Activated naive CD8-positive, alpha-beta T cell treated with anti-CD3 and anti-CD28 coated beads for 36 hours (primary cell): ENCODE measurements around the gene VIM. TPM values are rescaled to one million over a fixed set of nuclear protein-coding genes. Genes with fewer than 3 reads are reported as not detected.

ENCODE experiments used
- DNase-seq: peaks from one replicate; pipeline ENCODE4 v3.0.0; 2021
- H3K27ac Mint-ChIP-seq: one replicate; pipeline ENCODE4 v1.8.0; 2022; ENCODE audit warnings: mild to moderate bottlenecking, moderate library complexity, mixed read lengths
- H3K27me3 Mint-ChIP-seq: one replicate; pipeline ENCODE4 v1.8.0; 2022; ENCODE audit warnings: mild to moderate bottlenecking, mixed read lengths
- H3K36me3 Mint-ChIP-seq: one replicate; pipeline ENCODE4 v1.8.0; 2021; ENCODE audit warnings: mild to moderate bottlenecking, mixed read lengths
- H3K4me1 Mint-ChIP-seq: one replicate; pipeline ENCODE4 v1.8.0; 2021; ENCODE audit warnings: mixed read lengths
- H3K4me3 Mint-ChIP-seq: one replicate; pipeline ENCODE4 v1.8.0; 2022; ENCODE audit warnings: mild to moderate bottlenecking, moderate library complexity, mixed read lengths
- H3K9me3 Mint-ChIP-seq: one replicate; pipeline ENCODE4 v1.8.0; 2022; ENCODE audit warnings: mixed read lengths
- total RNA-seq, 2 experiments: library from RNA; stranded (reverse); gene quantifications; one replicate each; pipeline ENCODE4 v1.2.3, GENCODE V29; 2021

Gene VIM
- total RNA-seq, 2 experiments from 2014 or later: 657 TPM

GRCh38 chr10:17286562-17287550, 58.8 kb downstream of the VIM start:
- peaks cover 20% of the 10 kb centered on the region for H3K4me1 Mint-ChIP-seq
- H3K27me3 Mint-ChIP-seq: peaks cover 25% of the 10 kb centered on the region
- no peak for DNase-seq
- H3K27ac Mint-ChIP-seq: no peak overlapping the region
- peaks cover 3% of the 10 kb centered on the region for H3K36me3 Mint-ChIP-seq
- H3K4me3 Mint-ChIP-seq: no peak overlapping the region
- H3K9me3 Mint-ChIP-seq: peaks cover 10% of the 10 kb centered on the region

Other genes starting within 250 kb of the VIM start
- under 1 TPM; 0.30 to 0.76 TPM for gene CUBN, start 98.4 kb upstream of the VIM start, total RNA-seq
- 1 to 10 TPM; 9.5 to 9.6 TPM for gene TRDMT1, start 26.6 kb upstream of the VIM start, total RNA-seq
- gene ST8SIA6, start 226.4 kb downstream of the VIM start, total RNA-seq: not detected